Activated T-cell treated with anti-CD3 and anti-CD28 coated beads, Interleukin-2, amount 50 U/mL, for 72 hours (primary cell): ENCODE measurements around the gene C2orf76. TPM values are rescaled to one million over a fixed set of nuclear protein-coding genes. Genes with fewer than 3 reads are reported as not detected.
"Not testable (repeated sequence)": the region's sequence is repeated elsewhere in the genome, so short reads cannot be mapped to it uniquely, and the experiment has no call there.

Source experiments
- ATAC-seq, 2 donors: fragments of 150-1000 bp; cut with Tn5 transposase; replicated peaks in 1 of 2; 2 replicates each; pipeline ENCODE4 v1.10.0; 2021; ENCODE audit warnings: moderate library complexity in 2 of 2, mild to moderate bottlenecking in 1 of 2
- DNase-seq, 2 donors: peaks; one replicate each; pipeline ENCODE4 v3.0.0; 2021 to 2022; ENCODE audit warnings: mixed read lengths in 1 of 2
- H3K27ac Mint-ChIP-seq: one replicate; pipeline ENCODE4 v1.8.0; 2022; ENCODE audit warnings: mild to moderate bottlenecking, moderate library complexity, mixed read lengths
- H3K27me3 Mint-ChIP-seq: one replicate; pipeline ENCODE4 v1.8.0; 2022; ENCODE audit warnings: low read depth, mixed read lengths
- H3K36me3 Mint-ChIP-seq, 2 donors: one replicate each; pipeline ENCODE4 v1.8.0; 2022; ENCODE audit warnings: mixed read lengths in 2 of 2, mild to moderate bottlenecking in 1 of 2; ENCODE audit not compliant: insufficient read depth in 2 of 2
- H3K4me1 Mint-ChIP-seq: one replicate; pipeline ENCODE4 v1.8.0; 2022; ENCODE audit warnings: low read depth, mixed read lengths
- H3K4me3 Mint-ChIP-seq, 2 donors: one replicate each; pipeline ENCODE4 v1.8.0; 2022; ENCODE audit warnings: mild to moderate bottlenecking in 2 of 2, mixed read lengths in 2 of 2, moderate library complexity in 2 of 2
- H3K9me3 Mint-ChIP-seq, 2 donors: one replicate each; pipeline ENCODE4 v1.8.0; 2022; ENCODE audit warnings: mixed read lengths in 2 of 2
- total RNA-seq, 2 donors: library from RNA; stranded (reverse); gene quantifications; one replicate each; pipeline ENCODE4 v1.2.3, GENCODE V29; 2022

Gene C2orf76
- total RNA-seq, result 10 to 100 TPM; 13.1 to 15.3 TPM

DNA sequence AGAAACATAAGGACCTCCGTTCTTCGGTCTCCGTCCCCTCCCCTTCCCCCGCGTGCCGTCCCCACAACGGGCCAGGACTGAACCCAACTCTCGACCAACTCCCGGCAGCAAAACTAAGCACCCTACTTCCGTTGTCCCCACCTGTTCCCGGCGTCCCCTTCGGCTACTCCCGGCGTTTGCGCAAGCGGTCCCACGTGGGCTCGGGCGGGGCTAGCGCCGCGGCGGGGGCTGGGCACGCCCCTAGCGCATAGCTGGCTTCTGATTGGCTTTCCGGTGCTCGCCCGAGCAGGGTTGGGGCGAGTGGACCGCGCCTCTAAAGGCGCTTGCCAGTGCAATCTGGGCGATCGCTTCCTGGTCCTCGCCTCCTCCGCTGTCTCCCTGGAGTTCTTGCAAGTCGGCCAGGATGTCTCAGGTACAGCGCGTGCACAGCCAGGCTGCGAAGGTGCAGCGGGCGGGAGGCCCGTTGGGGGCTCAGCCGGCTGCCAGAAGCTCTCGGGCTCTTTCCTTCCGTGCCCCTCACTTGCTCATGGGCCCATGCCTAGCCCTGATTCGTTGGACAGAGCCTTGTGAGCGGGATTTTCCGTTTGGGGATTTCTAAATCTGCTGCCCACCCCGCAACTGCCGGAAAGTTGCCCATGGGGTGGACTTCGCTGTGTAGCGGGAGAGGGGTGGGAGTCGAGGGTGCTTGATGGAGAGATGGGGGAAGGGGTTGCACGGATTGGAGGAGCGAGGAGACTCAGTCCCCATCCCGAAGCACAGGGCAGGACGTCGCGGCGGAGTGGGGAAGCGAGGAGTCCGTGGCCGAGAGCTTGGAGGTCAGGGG is at the start of gene C2orf76, which contains the start of gene DBI:
Gene C2orf76 (minus strand): TSS at position 186 of the 823 bp plus-strand sequence. CDS start 26,875 bp downstream, outside the sequence.
Gene DBI (plus strand): TSS at position 329 of the 823 bp plus-strand sequence. CDS start 75 bp downstream, at position 404.
- H3K27ac Mint-ChIP-seq, result peak within 1 kb of the TSS; percentile 89
- DNase-seq (peak; percentile 94 to 95), ATAC-seq (peak; percentile 97)
- H3K36me3 Mint-ChIP-seq, result peaks cover 15 to 22% of the 10 kb centered on the region in 2 donors
- no peaks in the 10 kb centered on the region for H3K9me3 Mint-ChIP-seq
- peaks cover 42% of the 10 kb centered on the region for H3K4me1 Mint-ChIP-seq
- no peaks in the 10 kb centered on the region for H3K27me3 Mint-ChIP-seq
- H3K4me3 Mint-ChIP-seq, result peak within 1 kb of the TSS; percentile 87 to 100

DNA sequence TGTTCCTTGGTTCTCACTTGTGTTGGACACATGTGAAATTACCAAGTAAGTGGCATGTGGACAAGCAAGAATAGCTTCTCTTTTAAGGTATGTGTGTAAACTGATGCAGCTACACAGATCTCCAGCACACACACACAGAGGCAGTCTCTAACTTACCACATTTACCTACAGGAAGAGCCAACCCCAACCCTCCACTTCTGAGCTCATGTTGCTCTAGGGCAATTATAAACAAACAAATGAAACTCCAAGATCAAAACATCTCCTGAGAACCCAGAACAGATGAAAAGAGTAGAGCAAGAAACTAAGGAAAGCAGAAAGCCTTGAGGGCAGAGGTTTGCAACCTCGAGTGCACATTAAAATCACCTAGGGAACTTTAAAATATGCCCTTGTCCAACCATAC is 49.0 kb upstream of the C2orf76 start:
- Mint-ChIP-seq H3K4me1 (no peaks in the 10 kb centered on the region), H3K27ac (no peak overlapping the region), H3K4me3 (no peak overlapping the region)

DNA sequence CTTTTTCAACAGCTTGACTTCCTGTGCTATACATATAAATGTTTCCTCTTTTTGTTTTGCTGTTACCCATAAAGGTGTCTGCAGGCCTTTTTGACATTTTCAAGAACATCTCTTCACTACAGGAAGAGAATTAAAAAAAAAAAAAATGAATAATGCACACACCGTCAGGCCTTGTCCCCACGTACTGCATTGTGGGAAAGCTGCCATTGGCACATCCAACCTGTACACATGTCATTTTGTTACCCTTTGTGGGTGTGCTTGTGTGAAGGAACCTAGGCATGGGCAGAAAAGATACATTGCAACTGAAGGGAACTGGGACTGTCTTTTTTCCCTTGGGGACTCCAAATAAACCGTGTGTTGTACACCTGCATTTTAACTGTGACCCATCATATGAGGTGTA is 48.3 kb upstream of the C2orf76 start:
- no peaks in the 10 kb centered on the region for H3K9me3 Mint-ChIP-seq
- H3K4me3 Mint-ChIP-seq, result no peak overlapping the region
- H3K36me3 Mint-ChIP-seq, result no peaks in the 10 kb centered on the region
- no peak overlapping the region for H3K27ac Mint-ChIP-seq
- no peak for DNase-seq
- H3K27me3 Mint-ChIP-seq, result no peaks in the 10 kb centered on the region
- ATAC-seq, result no peak
- no peaks in the 10 kb centered on the region for H3K4me1 Mint-ChIP-seq

More for the DNA sequence above, 49.0 kb upstream of the C2orf76 start:
- no peaks in the 10 kb centered on the region for H3K9me3 Mint-ChIP-seq
- DNase-seq (no peak), ATAC-seq (no peak)
- H3K36me3 Mint-ChIP-seq, result no peaks in the 10 kb centered on the region
- H3K27me3 Mint-ChIP-seq, result no peaks in the 10 kb centered on the region

DNA sequence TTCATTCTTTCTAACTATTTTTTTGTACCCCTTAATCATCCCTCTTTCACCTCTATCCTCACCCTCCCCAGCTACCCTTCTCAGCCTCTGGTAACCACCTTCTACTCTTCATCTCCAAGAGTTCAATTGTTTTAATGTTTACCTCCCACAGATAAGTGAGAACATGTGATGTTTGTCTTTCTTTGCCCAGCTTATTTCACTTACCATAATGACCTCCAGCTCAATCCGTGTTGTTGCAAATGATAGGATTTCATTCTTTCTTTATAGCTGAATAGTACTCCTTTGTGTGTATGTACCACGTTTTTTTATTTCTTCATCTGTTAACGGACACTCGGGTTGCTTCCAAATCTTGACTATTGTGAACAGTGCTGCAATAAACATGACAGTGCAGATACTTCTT is 42.9 kb upstream of the C2orf76 start:
- DNase-seq, result no peak
- ATAC-seq, result no peak
- Mint-ChIP-seq H3K4me1 (no peaks in the 10 kb centered on the region), H3K27me3 (no peaks in the 10 kb centered on the region), H3K4me3 (no peak overlapping the region), H3K9me3 (no peaks in the 10 kb centered on the region), H3K36me3 (no peaks in the 10 kb centered on the region), H3K27ac (no peak overlapping the region)

DNA sequence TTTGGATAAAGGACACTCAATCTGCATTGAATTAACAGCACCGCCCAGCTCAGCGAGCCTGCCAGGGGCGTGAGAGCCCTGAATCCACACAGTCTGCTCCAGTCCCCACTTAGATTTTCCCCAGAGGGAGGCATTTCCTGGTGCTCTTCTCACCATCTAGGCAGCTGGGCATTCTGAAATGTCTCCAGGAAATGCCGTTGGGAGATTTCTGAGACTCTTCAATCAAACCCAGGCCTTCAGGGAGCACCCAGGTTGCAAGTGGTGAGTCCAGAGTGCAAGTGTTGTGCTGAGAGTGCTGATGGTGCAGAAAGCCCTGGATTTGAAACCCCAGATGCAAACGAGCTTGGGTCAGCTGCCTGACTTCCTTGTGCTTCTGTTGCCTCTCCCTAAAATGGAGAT is 41.6 kb upstream of the C2orf76 start:
- Mint-ChIP-seq H3K4me1 (no peaks in the 10 kb centered on the region), H3K27me3 (no peaks in the 10 kb centered on the region), H3K4me3 (no peak overlapping the region), H3K36me3 (no peaks in the 10 kb centered on the region), H3K9me3 (no peaks in the 10 kb centered on the region), H3K27ac (no peak overlapping the region)
- ATAC-seq (no peak), DNase-seq (no peak)

DNA sequence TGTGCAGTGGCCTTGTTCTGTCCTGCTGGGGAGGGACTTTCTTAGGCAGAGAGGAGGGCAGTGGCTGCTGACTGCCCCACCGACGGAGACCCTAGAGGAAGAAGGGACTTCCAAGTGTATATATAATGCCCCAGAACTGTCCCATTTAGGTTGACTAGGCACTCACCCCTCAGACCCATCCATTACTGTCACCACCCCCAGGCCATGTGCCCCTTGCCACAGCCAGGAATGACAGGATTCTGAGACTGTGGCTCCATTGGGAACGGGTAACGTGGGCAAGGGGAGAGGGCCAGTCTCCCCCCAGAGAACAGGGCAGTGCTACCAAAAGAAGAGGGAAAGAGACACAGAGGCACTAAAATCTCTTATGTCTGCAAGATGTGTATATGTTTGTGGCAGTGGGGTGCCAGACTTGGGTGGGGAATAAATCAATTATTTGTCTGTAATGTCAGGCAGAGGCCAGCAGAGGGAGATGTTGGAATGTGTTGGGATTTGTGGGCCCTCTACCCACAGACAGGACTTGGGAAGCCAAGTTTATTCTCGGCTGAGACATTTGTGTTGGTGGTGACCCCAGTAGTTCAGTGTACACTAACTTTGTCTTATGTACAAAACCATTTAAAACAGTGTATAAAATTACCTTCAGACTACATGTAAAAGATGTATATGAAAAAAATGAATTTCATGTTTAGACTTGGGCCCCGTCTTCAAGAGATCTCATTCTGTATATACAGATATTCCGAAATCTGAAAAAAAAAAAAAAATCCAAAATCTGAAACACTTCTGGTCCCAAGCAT is 41.0 kb upstream of the C2orf76 start:
- Mint-ChIP-seq H3K9me3 (no peaks in the 10 kb centered on the region), H3K36me3 (no peaks in the 10 kb centered on the region), H3K4me3 (no peak overlapping the region), H3K27me3 (no peaks in the 10 kb centered on the region), H3K27ac (no peak overlapping the region), H3K4me1 (no peaks in the 10 kb centered on the region)
- DNase-seq (peak; percentile 24 to 44), ATAC-seq (peak in 1 of 2 donors; percentile 51)

DNA sequence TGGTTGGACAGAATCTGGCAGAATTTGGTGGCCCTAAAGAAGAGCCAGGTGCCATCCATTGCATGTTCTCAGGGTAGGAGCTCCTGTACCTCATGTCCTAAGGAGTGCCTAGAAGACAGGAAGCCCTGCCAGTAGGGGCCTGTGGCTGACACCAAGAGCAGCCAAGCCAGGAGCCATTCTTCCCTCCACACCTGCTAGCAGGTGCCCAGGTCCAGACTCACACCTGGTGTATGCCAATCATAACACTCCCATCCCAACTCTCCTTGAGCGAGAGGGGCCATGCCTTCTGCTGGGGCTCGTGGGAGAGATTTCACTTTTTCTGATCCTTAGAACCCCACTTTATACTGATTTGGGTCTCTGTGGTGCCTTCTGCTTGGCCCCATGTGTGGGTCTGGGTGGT is 38.5 kb upstream of the C2orf76 start:
- no peaks in the 10 kb centered on the region for H3K9me3 Mint-ChIP-seq
- no peak overlapping the region for H3K27ac Mint-ChIP-seq
- no peaks in the 10 kb centered on the region for H3K4me1 Mint-ChIP-seq
- H3K4me3 Mint-ChIP-seq, result no peak overlapping the region
- no peaks in the 10 kb centered on the region for H3K36me3 Mint-ChIP-seq
- DNase-seq (no peak), ATAC-seq (no peak)
- H3K27me3 Mint-ChIP-seq, result no peaks in the 10 kb centered on the region

DNA sequence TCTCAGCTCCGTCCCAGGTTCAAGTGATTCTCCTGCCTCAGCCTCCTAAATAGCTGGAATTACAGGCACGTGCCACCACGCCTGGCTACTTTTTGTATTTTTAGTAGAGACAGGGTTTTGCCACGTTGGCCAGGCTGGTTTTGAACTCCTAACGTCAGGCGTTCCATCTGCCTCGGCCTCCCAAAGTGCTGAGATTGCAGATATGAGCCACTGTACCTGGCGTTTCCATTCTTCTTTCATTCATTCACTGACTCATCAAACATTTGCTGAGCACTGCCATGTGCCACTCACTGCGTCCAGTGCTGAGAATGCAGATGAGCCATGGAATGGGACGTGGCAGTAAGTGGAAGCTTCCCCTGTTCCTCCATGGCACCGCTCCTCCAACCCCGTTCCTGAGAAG is 37.0 kb upstream of the C2orf76 start:
- H3K27ac Mint-ChIP-seq, H3K9me3 Mint-ChIP-seq, H3K4me1 Mint-ChIP-seq, ATAC-seq, H3K4me3 Mint-ChIP-seq, H3K36me3 Mint-ChIP-seq, DNase-seq, H3K27me3 Mint-ChIP-seq: not testable (repeated sequence)

DNA sequence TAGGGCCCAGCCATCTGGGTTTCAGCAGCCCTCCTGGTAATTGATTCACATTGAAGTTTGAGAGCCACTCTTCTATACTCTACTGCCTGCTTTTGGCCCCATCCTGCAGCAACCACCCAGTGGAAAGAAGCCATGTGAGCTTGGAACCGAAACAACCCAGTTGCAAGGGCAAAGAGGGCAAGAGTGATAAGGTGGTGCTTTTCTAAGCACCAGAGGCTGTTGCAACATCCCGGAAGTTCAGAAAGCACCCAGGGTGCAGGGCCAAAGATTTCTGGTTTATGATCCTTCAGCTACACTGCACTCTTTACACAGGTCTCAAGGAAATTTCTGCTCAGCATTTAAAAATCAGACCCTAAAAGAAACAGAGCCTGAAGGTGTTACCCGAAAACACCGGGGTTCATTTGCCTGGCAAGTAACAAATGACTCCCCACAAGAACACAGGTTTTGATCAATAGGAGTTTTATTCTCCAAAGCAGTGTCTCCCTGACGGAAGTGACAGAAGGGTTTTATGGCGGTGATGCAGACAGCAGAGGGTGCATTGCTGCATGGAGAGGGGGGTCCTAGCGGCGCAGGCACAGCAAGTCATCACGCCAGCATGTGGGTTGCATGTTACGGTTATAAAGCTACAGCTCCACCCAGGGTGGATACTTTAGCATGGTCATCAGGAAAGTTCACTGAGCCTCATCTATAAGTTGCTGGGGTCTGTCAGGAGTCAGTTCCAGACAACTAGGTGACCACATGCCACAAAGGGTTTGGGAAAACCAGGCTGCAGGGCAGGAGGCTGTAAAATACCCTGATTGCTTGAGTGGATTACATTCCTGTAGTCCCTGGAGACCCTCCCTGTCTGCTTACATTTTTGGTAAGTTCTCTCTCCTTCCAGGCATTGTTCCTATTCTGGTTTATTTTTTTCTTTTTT is 36.3 kb upstream of the C2orf76 start:
- Mint-ChIP-seq H3K9me3 (no peaks in the 10 kb centered on the region), H3K36me3 (no peaks in the 10 kb centered on the region), H3K4me3 (no peak overlapping the region)

DNA sequence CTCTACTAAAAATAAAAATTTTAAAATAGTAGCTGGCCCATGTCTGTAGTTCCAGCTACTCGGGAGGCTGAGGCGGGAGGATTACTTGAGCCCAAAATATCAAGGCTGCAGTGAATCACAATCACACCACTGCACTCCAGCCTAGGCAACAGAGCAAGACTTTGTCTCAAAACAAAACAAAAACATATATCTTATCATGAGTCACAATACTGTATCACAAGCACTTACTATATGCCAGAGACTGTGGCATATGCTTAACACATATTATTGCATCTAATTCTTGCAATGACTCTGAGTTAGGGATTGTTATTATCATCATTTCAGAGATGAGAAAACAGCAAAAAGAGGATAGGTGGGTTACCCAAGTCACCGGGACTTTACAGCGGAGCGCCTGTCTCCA is 35.5 kb upstream of the C2orf76 start:
- H3K36me3 Mint-ChIP-seq, result no peaks in the 10 kb centered on the region
- no peak overlapping the region for H3K27ac Mint-ChIP-seq
- no peak overlapping the region for H3K4me3 Mint-ChIP-seq
- H3K9me3 Mint-ChIP-seq, result no peaks in the 10 kb centered on the region
- ATAC-seq (peak; percentile 37 to 65), DNase-seq (no peak)
- no peaks in the 10 kb centered on the region for H3K4me1 Mint-ChIP-seq
- H3K27me3 Mint-ChIP-seq, result no peaks in the 10 kb centered on the region

More for the DNA sequence above, 36.3 kb upstream of the C2orf76 start:
- Mint-ChIP-seq H3K4me1 (no peaks in the 10 kb centered on the region), H3K27ac (no peak overlapping the region), H3K27me3 (no peaks in the 10 kb centered on the region)
- DNase-seq (no peak), ATAC-seq (peak in 1 of 2 donors; percentile 25)

DNA sequence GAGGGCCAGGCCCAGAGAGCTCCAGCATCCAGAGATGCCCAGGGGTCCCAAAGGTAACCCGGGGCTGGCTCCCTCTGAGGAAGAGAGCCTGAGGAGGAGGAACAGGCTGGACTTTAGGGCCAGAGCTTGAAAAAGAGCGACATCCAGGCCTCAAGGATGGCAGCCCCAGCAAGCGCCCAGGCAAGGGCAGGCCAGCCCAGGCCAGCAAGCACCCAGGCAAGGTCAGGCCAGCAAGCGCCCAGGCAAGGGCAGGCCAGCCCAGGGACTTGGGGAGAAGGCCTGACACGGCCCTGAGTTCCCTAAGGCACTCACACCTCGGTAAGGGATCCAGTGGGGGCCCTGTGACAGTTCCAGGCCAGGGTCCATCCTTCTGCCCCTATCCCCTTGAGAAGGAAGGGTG is 30.6 kb upstream of the C2orf76 start:
- DNase-seq (no peak), ATAC-seq (no peak)
- H3K27me3 Mint-ChIP-seq, result no peaks in the 10 kb centered on the region
- no peaks in the 10 kb centered on the region for H3K4me1 Mint-ChIP-seq
- no peak overlapping the region for H3K27ac Mint-ChIP-seq
- no peaks in the 10 kb centered on the region for H3K36me3 Mint-ChIP-seq
- no peak overlapping the region for H3K4me3 Mint-ChIP-seq
- H3K9me3 Mint-ChIP-seq, result no peaks in the 10 kb centered on the region

DNA sequence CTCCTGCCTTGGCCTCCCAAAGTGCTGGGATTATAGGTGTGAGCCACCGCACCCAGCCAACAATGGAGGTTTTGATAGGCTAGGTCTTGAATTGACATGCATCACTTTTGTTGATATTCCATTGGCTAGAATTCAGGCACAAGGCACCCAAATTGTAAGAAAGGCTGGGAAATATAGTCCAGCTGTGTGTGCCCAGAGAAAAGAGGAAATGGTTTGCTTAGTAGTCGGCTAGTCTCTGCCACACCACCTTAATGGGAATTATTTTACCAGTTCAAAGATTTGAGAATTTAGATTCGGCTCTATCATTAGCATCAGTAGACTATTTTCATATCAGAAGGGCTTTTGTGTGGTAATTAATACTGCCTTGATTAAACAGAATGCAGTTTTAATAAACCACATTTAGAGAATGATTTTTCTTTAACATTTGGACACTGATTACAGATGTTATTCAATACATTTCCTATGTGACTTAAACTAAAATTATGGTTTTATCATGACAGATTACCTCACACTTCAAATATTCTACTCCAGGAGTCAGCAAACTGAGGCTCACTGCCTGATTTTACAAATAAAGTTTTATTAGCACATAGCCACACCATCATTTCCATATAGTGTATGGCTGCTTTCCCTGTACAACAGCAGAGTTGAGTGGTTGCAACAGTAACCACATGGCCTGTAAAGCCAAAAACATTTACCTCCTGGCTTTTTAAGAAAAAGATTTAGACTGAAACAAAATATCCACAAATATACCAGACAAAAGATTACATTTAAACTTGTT is 27.5 kb upstream of the C2orf76 start:
- H3K4me3 Mint-ChIP-seq, result no peak overlapping the region
- H3K27ac Mint-ChIP-seq, result no peak overlapping the region
- H3K27me3 Mint-ChIP-seq, result no peaks in the 10 kb centered on the region
- DNase-seq (no peak), ATAC-seq (no peak)
- H3K4me1 Mint-ChIP-seq, result peaks cover 5% of the 10 kb centered on the region
- H3K36me3 Mint-ChIP-seq, result no peaks in the 10 kb centered on the region
- H3K9me3 Mint-ChIP-seq, result no peaks in the 10 kb centered on the region
